Activated CD8-positive, alpha-beta memory T cell treated with anti-CD3 and anti-CD28 coated beads, Interleukin-2, amount 50 U/mL, for 1 hour (primary cell): ENCODE results near the gene HMCN2.

Experiments
- DNase-seq: peaks from one replicate; pipeline ENCODE4 v3.0.0-alpha.2; 2020; ENCODE audit errors: extremely low read depth

Gene HMCN2

GRCh38 chr9:130411566-130411915 lies 146.0 kb downstream of the HMCN2 start:
- DNase-seq, result no peak

- no peak for DNase-seq
Observed at GRCh38 chr9:130414081-130414731, 148.6 kb downstream of the HMCN2 start.

GRCh38 chr9:130414910-130415746 lies 149.6 kb downstream of the HMCN2 start:
- no peak for DNase-seq

GRCh38 chr9:130417602-130418001 lies 152.0 kb downstream of the HMCN2 start:
- DNase-seq, result no peak

GRCh38 chr9:130418776-130419175 lies 153.2 kb downstream of the HMCN2 start:
- no peak for DNase-seq

GRCh38 chr9:130419521-130420035 lies 154.0 kb downstream of the HMCN2 start:
- DNase-seq, result no peak

- no peak for DNase-seq
Observed at GRCh38 chr9:130421154-130421801, 155.7 kb downstream of the HMCN2 start.

GRCh38 chr9:130421802-130422276 lies 156.3 kb downstream of the HMCN2 start:
- DNase-seq, result no peak

- no peak for DNase-seq
Observed at GRCh38 chr9:130422546-130422945, 157.0 kb downstream of the HMCN2 start.

GRCh38 chr9:130423272-130423671 lies 157.7 kb downstream of the HMCN2 start:
- DNase-seq, result no peak

- DNase-seq, result no peak
Observed at GRCh38 chr9:130424595-130425454, 159.3 kb downstream of the HMCN2 start.

- DNase-seq, result no peak
Observed at GRCh38 chr9:130425741-130426466, 160.3 kb downstream of the HMCN2 start.

- no peak for DNase-seq
Observed at GRCh38 chr9:130426467-130426773, 160.9 kb downstream of the HMCN2 start.

- no peak for DNase-seq
Observed at GRCh38 chr9:130426883-130427282, 161.3 kb downstream of the HMCN2 start.

GRCh38 chr9:130427326-130427725 lies 161.8 kb downstream of the HMCN2 start:
- no peak for DNase-seq

- no peak for DNase-seq
Observed at GRCh38 chr9:130428086-130428665, 162.6 kb downstream of the HMCN2 start.

- DNase-seq, result no peak
Observed at GRCh38 chr9:130429381-130429780, 163.8 kb downstream of the HMCN2 start.

- DNase-seq, result no peak
Observed at GRCh38 chr9:130429831-130430230, 164.3 kb downstream of the HMCN2 start.

- DNase-seq, result no peak
Observed at GRCh38 chr9:130430232-130430631, 164.7 kb downstream of the HMCN2 start.

GRCh38 chr9:130430734-130431535 lies 165.4 kb downstream of the HMCN2 start:
- no peak for DNase-seq
